ENCODE data around the gene CD59. TPM values are rescaled to one million over a fixed set of nuclear protein-coding genes. Genes with fewer than 3 reads are reported as not detected.
A peak's percentile ranks its signal among the peaks of the same experiment; 100 is the strongest.

CD59 gene
- total and polyA plus RNA-seq, 2 of the 4 experiments (the other 2 are of a cell fraction), result 765 to 1,140 TPM

DNA sequence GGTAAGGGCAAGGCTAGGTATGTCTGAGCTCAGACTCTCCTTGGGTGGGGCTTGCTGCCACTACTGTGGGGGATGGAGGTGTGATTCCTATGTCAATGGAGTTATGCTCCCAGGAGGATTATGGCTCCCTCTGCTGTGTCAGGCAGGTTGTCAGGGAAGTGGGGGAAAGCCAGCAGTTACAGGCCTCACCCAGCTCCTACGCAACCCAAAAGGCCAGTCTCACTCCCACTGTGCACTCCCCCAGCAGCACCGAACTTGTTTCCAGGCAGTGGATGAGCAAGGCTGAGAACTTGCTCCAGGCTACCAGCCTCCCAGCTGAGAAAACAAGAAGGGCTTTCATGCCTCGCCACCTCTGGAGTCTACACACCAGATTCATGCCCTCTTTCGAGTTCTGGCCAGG is 53.8 kb downstream of the CD59 start:
- H3K27ac ChIP-seq (ENCODE audit: insufficient read depth, low read length), result no peak overlapping the region
- in situ Hi-C loops (cut with MboI; ENCODE audit: low sequenced_read_pairs) (no loop called here), dilution Hi-C loops (cut with HindIII; ENCODE audit: low sequenced_read_pairs, unreplicated experiment) (no loop called here), intact Hi-C loops (cut with micrococcal nuclease) (no loop called here)
- no TSS peak for BruUV-seq (replicated peaks)
- no peak overlapping the region for H3K4me3 ChIP-seq (ENCODE audit: insufficient read depth, low read depth, low read length)
- H3K56ac ChIP-seq (ENCODE audit: extremely low read depth, insufficient read depth, low read length), result no peak overlapping the region
- TF ChIP-seq RAD21 (IDR thresholded peaks at IDR 0.05; ENCODE audit: low read length) (peak; percentile 51; the same call in 1 of the 2 replicates), CEBPB (IDR thresholded peaks at IDR 0.05; ENCODE audit: low read depth, low read length) (no peak), SMC3 (IDR thresholded peaks at IDR 0.05; ENCODE audit: low read depth, low read length) (peak; percentile 44)
- TF ChIP-seq, protein P1, sequence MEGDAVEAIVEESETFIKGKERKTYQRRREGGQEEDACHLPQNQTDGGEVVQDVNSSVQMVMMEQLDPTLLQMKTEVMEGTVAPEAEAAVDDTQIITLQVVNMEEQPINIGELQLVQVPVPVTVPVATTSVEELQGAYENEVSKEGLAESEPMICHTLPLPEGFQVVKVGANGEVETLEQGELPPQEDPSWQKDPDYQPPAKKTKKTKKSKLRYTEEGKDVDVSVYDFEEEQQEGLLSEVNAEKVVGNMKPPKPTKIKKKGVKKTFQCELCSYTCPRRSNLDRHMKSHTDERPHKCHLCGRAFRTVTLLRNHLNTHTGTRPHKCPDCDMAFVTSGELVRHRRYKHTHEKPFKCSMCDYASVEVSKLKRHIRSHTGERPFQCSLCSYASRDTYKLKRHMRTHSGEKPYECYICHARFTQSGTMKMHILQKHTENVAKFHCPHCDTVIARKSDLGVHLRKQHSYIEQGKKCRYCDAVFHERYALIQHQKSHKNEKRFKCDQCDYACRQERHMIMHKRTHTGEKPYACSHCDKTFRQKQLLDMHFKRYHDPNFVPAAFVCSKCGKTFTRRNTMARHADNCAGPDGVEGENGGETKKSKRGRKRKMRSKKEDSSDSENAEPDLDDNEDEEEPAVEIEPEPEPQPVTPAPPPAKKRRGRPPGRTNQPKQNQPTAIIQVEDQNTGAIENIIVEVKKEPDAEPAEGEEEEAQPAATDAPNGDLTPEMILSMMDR (conservative IDR thresholded peaks at IDR 0.05; ENCODE audit: low read depth, low read length), result peak; percentile 42
- H2BK15ac ChIP-seq (ENCODE audit: low read depth, low read length), result no peak overlapping the region; the same call in 2 of the 3 replicates
- no peak overlapping the region for H3K4me2 ChIP-seq (ENCODE audit: low read depth, low read length)
- ATAC-seq (ENCODE audit: low read depth) (peak; percentile 24; the same call in 1 of the 2 replicates), DNase-seq (no peak)
- 0 out of 2 replicates have a peak overlapping the region, but pooled peaks have one; percentile 63 for H2AK5ac ChIP-seq (ENCODE audit: low read depth, low read length)
- peak overlapping the region; percentile 72 for H2AK9ac ChIP-seq (replicated peaks; ENCODE audit: low read depth, low read length, poor library complexity)
- peak overlapping the region; percentile 56 for H3K4ac ChIP-seq (ENCODE audit: low read depth, low read length)
- no peaks in the 10 kb centered on the region for H3K9me3 ChIP-seq (ENCODE audit: control insufficient read depth, insufficient read depth, low read length)
- no peak overlapping the region for H3K23ac ChIP-seq (ENCODE audit: low read depth, low read length)
- ChIA-PET POLR2A (ENCODE audit: unreplicated experiment) (no interaction called here), CTCF (interaction anchor here (0.8 to 0.9 kb wide), 2 partner anchors 12 to 116 kb away, joined by 3 read pairs; no protein-coding TSS in a partner anchor)
- H3K79me1 ChIP-seq (ENCODE audit: low read depth in 1 of 2, low read length in 2 of 2), result no peaks in the 10 kb centered on the region
- no peak overlapping the region for H3K9ac ChIP-seq (ENCODE audit: low read depth, low read length)
- no peak overlapping the region for H3K18ac ChIP-seq (ENCODE audit: low read depth, low read length)
- H3K36me3 ChIP-seq (ENCODE audit: control insufficient read depth, insufficient read depth, low read length), result no peaks in the 10 kb centered on the region
- peak overlapping the region; percentile 34; the same call in 1 of the 2 replicates for H2BK20ac ChIP-seq (ENCODE audit: low read depth, low read length)
- H4K91ac ChIP-seq (ENCODE audit: insufficient read depth, low read depth, low read length), result peak overlapping the region; percentile 20; the same call in 1 of the 2 replicates
- H3K14ac ChIP-seq (replicated peaks; ENCODE audit: low read depth, low read length), result peak overlapping the region; percentile 63
- H2AFZ ChIP-seq (replicated peaks; ENCODE audit: low read length, poor library complexity), result peak overlapping the region; percentile 78
- H4K5ac ChIP-seq (ENCODE audit: low read depth, low read length), result no peak overlapping the region
- H4K8ac ChIP-seq (ENCODE audit: low read depth in 2 of 2, low read length in 2 of 2), result peak overlapping the region in 1 of 2 experiments; percentile 40; a peak in 1 of 4 replicates
- peaks cover 10% of the 10 kb centered on the region; the same call in 1 of the 2 replicates for H3K9me1 ChIP-seq (ENCODE audit: insufficient read depth, low read length)
- no peaks in the 10 kb centered on the region for H3K27me3 ChIP-seq (ENCODE audit: control insufficient read depth, insufficient read depth, low read length)
- no peak overlapping the region for H2BK5ac ChIP-seq (ENCODE audit: low read depth, low read length, poor library complexity, severe bottlenecking)
- no CpG with 5 or more reads among the region's 4 CpGs for whole genome bisulfite sequencing, 2 experiments (ENCODE audit: extremely low coverage in 2 of 2, insufficient read length in 1 of 2)
- H4K20me1 ChIP-seq (ENCODE audit: insufficient read depth, low read length), result no peaks in the 10 kb centered on the region
- H2BK120ac ChIP-seq (ENCODE audit: low read depth, low read length), result peak overlapping the region; percentile 61; the same call in 1 of the 2 replicates
- H3K4me1 ChIP-seq (ENCODE audit: control insufficient read depth, insufficient read depth, low read length), result no peaks in the 10 kb centered on the region
